Measurements from ENCODE around the gene KHDRBS2. TPM values are rescaled to one million over a fixed set of nuclear protein-coding genes. Genes with fewer than 3 reads are reported as not detected.

Gene KHDRBS2
- total RNA-seq, 2 experiments from 2014 or later = not detected

GRCh38 chr6:62283796-62284411 is 2.1 kb downstream of the KHDRBS2 start:
- Mint-ChIP-seq H3K36me3 (ENCODE audit: low read depth) (no peaks in the 10 kb centered on the region), H3K9me3 (peaks cover 2% of the 10 kb centered on the region), H3K4me1 (ENCODE audit: low read depth) (no peaks in the 10 kb centered on the region), H3K4me3 (no peak overlapping the region), H3K27ac (no peak overlapping the region), H3K27me3 (peaks cover 13% of the 10 kb centered on the region)
- ATAC-seq = no peak
- CTCF ChIA-PET = interaction anchor here (0.8 to 1.2 kb wide), 2 partner anchors 9 to 19 kb away, joined by 3 read pairs; no protein-coding TSS in a partner anchor
- DNase-seq = no peak
- POLR2A ChIA-PET = no interaction called here
- intact Hi-C loops (cut with micrococcal nuclease) = no loop called here
- peak; percentile 45 for TF ChIP-seq CTCF (IDR thresholded peaks at IDR 0.05)

- no peak for ATAC-seq
- Mint-ChIP-seq H3K9me3 (peaks cover 2% of the 10 kb centered on the region), H3K4me1 (ENCODE audit: low read depth) (no peaks in the 10 kb centered on the region), H3K36me3 (ENCODE audit: low read depth) (no peaks in the 10 kb centered on the region), H3K27ac (no peak overlapping the region), H3K4me3 (no peak overlapping the region), H3K27me3 (peaks cover 13% of the 10 kb centered on the region)
- ChIA-PET CTCF (interaction anchor here (1.2 kb wide), 1 partner anchor 18 kb away, joined by 3 read pairs; no protein-coding TSS in a partner anchor), POLR2A (no interaction called here)
- DNase-seq = no peak
- intact Hi-C loops (cut with micrococcal nuclease) = no loop called here
- TF ChIP-seq CTCF (IDR thresholded peaks at IDR 0.05) = no peak
These were observed 2.7 kb downstream of the KHDRBS2 start for GRCh38 chr6:62283365-62283764.

GRCh38 chr6:62280099-62280498 is 5.9 kb downstream of the KHDRBS2 start:
- DNase-seq (no peak), ATAC-seq (no peak)
- H3K4me1 Mint-ChIP-seq (ENCODE audit: low read depth) = no peaks in the 10 kb centered on the region
- intact Hi-C loops (cut with micrococcal nuclease) = no loop called here
- no peaks in the 10 kb centered on the region for H3K9me3 Mint-ChIP-seq
- H3K4me3 Mint-ChIP-seq = no peak overlapping the region
- CTCF ChIA-PET = no interaction called here
- TF ChIP-seq CTCF (IDR thresholded peaks at IDR 0.05) = no peak
- POLR2A ChIA-PET = no interaction called here
- H3K27me3 Mint-ChIP-seq = no peaks in the 10 kb centered on the region
- no peaks in the 10 kb centered on the region for H3K36me3 Mint-ChIP-seq (ENCODE audit: low read depth)
- no peak overlapping the region for H3K27ac Mint-ChIP-seq

GRCh38 chr6:62272114-62272513 is 13.9 kb downstream of the KHDRBS2 start:
- Mint-ChIP-seq H3K4me3 (no peak overlapping the region), H3K36me3 (ENCODE audit: low read depth) (no peaks in the 10 kb centered on the region), H3K27me3 (no peaks in the 10 kb centered on the region), H3K4me1 (ENCODE audit: low read depth) (no peaks in the 10 kb centered on the region), H3K9me3 (no peaks in the 10 kb centered on the region), H3K27ac (no peak overlapping the region)
- intact Hi-C loops (cut with micrococcal nuclease) = no loop called here
- POLR2A ChIA-PET = no interaction called here
- no peak for DNase-seq
- CTCF ChIA-PET = no interaction called here
- ATAC-seq = no peak
- no peak for TF ChIP-seq CTCF (IDR thresholded peaks at IDR 0.05)

- Mint-ChIP-seq H3K27me3 (no peaks in the 10 kb centered on the region), H3K36me3 (ENCODE audit: low read depth) (no peaks in the 10 kb centered on the region), H3K9me3 (no peaks in the 10 kb centered on the region), H3K4me1 (ENCODE audit: low read depth) (no peaks in the 10 kb centered on the region), H3K27ac (no peak overlapping the region), H3K4me3 (no peak overlapping the region)
- intact Hi-C loops (cut with micrococcal nuclease) = no loop called here
- ChIA-PET CTCF (interaction anchor here (0.9 kb wide), 1 partner anchor 18 kb away, joined by 3 read pairs; no protein-coding TSS in a partner anchor), POLR2A (no interaction called here)
- ATAC-seq = no peak
- no peak for TF ChIP-seq CTCF (IDR thresholded peaks at IDR 0.05)
- DNase-seq = no peak
These were observed 20.0 kb downstream of the KHDRBS2 start for GRCh38 chr6:62265906-62266525.
